Liver (tissue), 9 donors: ENCODE measurements around the gene TMEM183A. TPM values are rescaled to one million over a fixed set of nuclear protein-coding genes. Genes with fewer than 3 reads are reported as not detected.

Experiments used
- DNase-seq: peaks from one replicate; pipeline ENCODE4 v3.0.0-alpha.2; 2017; ENCODE audit warnings: low spot score
- H3K27ac ChIP-seq, 2 donors: one replicate each; pipeline ENCODE4 v1.7.0; 2013; ENCODE audit warnings: inconsistent platforms in 2 of 2, low read length in 2 of 2, control low read depth in 1 of 2, low read depth in 1 of 2, mild to moderate bottlenecking in 1 of 2
- H3K27me3 ChIP-seq, 4 donors: one replicate each; pipeline versions ENCODE4 v1.6.1 to v1.7.0; 2013; ENCODE audit warnings: low read length in 3 of 4, inconsistent platforms in 1 of 4, mild to moderate bottlenecking in 1 of 4, moderate library complexity in 1 of 4; ENCODE audit not compliant: control insufficient read depth in 4 of 4, insufficient read depth in 4 of 4
- H3K36me3 ChIP-seq, 4 donors: one replicate each; pipeline versions ENCODE4 v1.6.1 to v1.7.0; 2013; ENCODE audit warnings: low read length in 3 of 4, mild to moderate bottlenecking in 3 of 4, low read depth in 1 of 4, moderate library complexity in 1 of 4; ENCODE audit not compliant: control insufficient read depth in 4 of 4, insufficient read depth in 3 of 4
- H3K4me1 ChIP-seq, 4 donors: one replicate each; pipeline versions ENCODE4 v1.6.1 to v1.7.0; 2013; ENCODE audit warnings: low read length in 3 of 4, mild to moderate bottlenecking in 3 of 4, moderate library complexity in 1 of 4; ENCODE audit not compliant: control insufficient read depth in 4 of 4, insufficient read depth in 4 of 4
- H3K4me3 ChIP-seq, 3 donors: one replicate each; pipeline versions ENCODE4 v1.6.1 to v1.7.0; 2013; ENCODE audit warnings: low read length in 3 of 3, control low read depth in 1 of 3, low read depth in 1 of 3, mild to moderate bottlenecking in 1 of 3
- H3K9ac ChIP-seq, 2 donors: one replicate each; pipeline ENCODE4 v1.7.0; 2013; ENCODE audit warnings: low read length in 2 of 2, mild to moderate bottlenecking in 2 of 2, moderate library complexity in 2 of 2, control low read depth in 1 of 2, low read depth in 1 of 2
- H3K9me3 ChIP-seq, 4 donors: one replicate each; pipeline versions ENCODE4 v1.6.1 to v1.7.0; 2013; ENCODE audit warnings: low read length in 3 of 4; ENCODE audit not compliant: control insufficient read depth in 4 of 4
- ATF3 ChIP-seq: IDR thresholded peaks from 2 replicates; pipeline ENCODE4 v1.6.1; 2016; ENCODE audit warnings: antibody characterized with exemption
- CTCF ChIP-seq: fragments of 150-350 bp; IDR thresholded peaks from 2 replicates; pipeline ENCODE4 v1.5.1; 2017; ENCODE audit warnings: improper control_type of control experiment, low read depth, low read length; ENCODE audit not compliant: missing input control
- EGR1 ChIP-seq, 2 donors: IDR thresholded peaks; 2 replicates each; pipeline ENCODE4 v1.6.1; 2016 to 2018; ENCODE audit warnings: antibody characterized with exemption in 2 of 2, low read depth in 2 of 2
- FOXA1 ChIP-seq: IDR thresholded peaks from 2 replicates; pipeline ENCODE4 v1.6.1; 2016; ENCODE audit warnings: antibody characterized with exemption
- FOXA2 ChIP-seq: IDR thresholded peaks from 2 replicates; pipeline ENCODE4 v1.6.1; 2016; ENCODE audit warnings: antibody characterized with exemption
- HNF4G ChIP-seq: IDR thresholded peaks from 2 replicates; pipeline ENCODE4 v1.6.1; 2016; ENCODE audit warnings: antibody characterized with exemption
- JUND ChIP-seq, 2 donors: IDR thresholded peaks; 2 replicates each; pipeline ENCODE4 v1.6.1; 2016; ENCODE audit warnings: antibody characterized with exemption in 2 of 2
- MAX ChIP-seq: IDR thresholded peaks from 2 replicates; pipeline ENCODE4 v1.6.1; 2016; ENCODE audit warnings: antibody characterized with exemption
- NR2F2 ChIP-seq: IDR thresholded peaks from 2 replicates; pipeline ENCODE4 v1.6.1; 2016; ENCODE audit warnings: antibody characterized with exemption
- RAD21 ChIP-seq, 2 donors: IDR thresholded peaks; 2 replicates each; pipeline ENCODE4 v1.6.1; 2016; ENCODE audit warnings: antibody characterized with exemption in 2 of 2, mild to moderate bottlenecking in 2 of 2
- REST ChIP-seq: IDR thresholded peaks from 2 replicates; pipeline ENCODE4 v1.6.1; 2016; ENCODE audit warnings: antibody characterized with exemption, mild to moderate bottlenecking
- TAF1 ChIP-seq: conservative IDR thresholded peaks from 2 replicates; pipeline ENCODE4 v1.6.1; 2016; ENCODE audit warnings: antibody characterized with exemption, mild to moderate bottlenecking
- YY1 ChIP-seq: IDR thresholded peaks from 2 replicates; pipeline ENCODE4 v1.6.1; 2016; ENCODE audit warnings: antibody characterized with exemption, mild to moderate bottlenecking
- ZBTB33 ChIP-seq: IDR thresholded peaks from 2 replicates; pipeline ENCODE4 v1.6.1; 2016; ENCODE audit warnings: antibody characterized with exemption
- WGBS: extraction: QIAGEN DNeasy Blood & Tissue Kit; methylation state at CpG from one replicate; pipeline ENCODE4 v1.1.7; 2013; 5-methylcytosine and 5-hydroxymethylcytosine counted together
- polyA plus RNA-seq, 2 donors: library from polyadenylated mRNA; stranded (reverse) in 1 of 2; unstranded in 1 of 2; fragments of 200-250 nt in 1 of 2; fragments of >200 nt in 1 of 2; fragmentation: Nextera tagmentation in 1 of 2; extraction: Ambion mirVana in 1 of 2; gene quantifications; one replicate each; pipeline versions ENCODE4 v1.2.1 to v1.2.3, GENCODE V29; 2013 to 2015
- total RNA-seq, 2 donors: library from RNA; depleted of rRNA; stranded (reverse); fragments of >200 nt; gene quantifications; one replicate each; pipeline ENCODE4 v1.2.3, GENCODE V29; 2014
- donor health status: healthy.
- donor health status: healthy.
- donor health status: healthy.
- donor health status: healthy.
- donor health status: healthy.

Gene TMEM183A
- total and polyA plus RNA-seq, 4 donors = 21.0 to 48.9 (median 35.5) TPM

- no peak overlapping the region for H3K4me3 ChIP-seq
- DNase-seq = no peak
- peaks cover 5 to 7% (median 6%) of the 10 kb centered on the region in 4 donors for H3K4me1 ChIP-seq
- H3K27me3 ChIP-seq = no peaks in the 10 kb centered on the region
- no peak overlapping the region for H3K27ac ChIP-seq
- H3K9ac ChIP-seq = no peak overlapping the region
- H3K9me3 ChIP-seq = no peaks in the 10 kb centered on the region
- no peak for TF ChIP-seq RAD21 (IDR thresholded peaks at IDR 0.05)
- peaks cover 5 to 28% (median 25%) of the 10 kb centered on the region in 4 donors for H3K36me3 ChIP-seq
Measured at GRCh38 chr1:203025686-203026030, 18.5 kb downstream of the TMEM183A start.

GRCh38 chr1:203026031-203026665 lies 19.0 kb downstream of the TMEM183A start, which contains the start of gene PPFIA4:
Gene PPFIA4 (plus strand): TSS chr1:203026491. CDS start chr1:203039009, 12,518 bp downstream.
- peak; percentile 90 for DNase-seq
- Histone ChIP-seq H3K27ac (no peak within 1 kb of the TSS), H3K4me1 (peaks cover 5 to 7% (median 6%) of the 10 kb centered on the region in 4 donors), H3K36me3 (peaks cover 3 to 24% (median 22%) of the 10 kb centered on the region in 4 donors), H3K27me3 (no peaks in the 10 kb centered on the region), H3K4me3 (peak within 1 kb of the TSS; percentile 42 to 53 (median 48)), H3K9ac (no peak within 1 kb of the TSS), H3K9me3 (no peaks in the 10 kb centered on the region)
- TF ChIP-seq ZBTB33 (no peak), REST (no peak), MAX (no peak), HNF4G (no peak), NR2F2 (no peak), FOXA2 (no peak), YY1 (peak; percentile 97), FOXA1 (no peak)
- WGBS = 13% methylated on average over 52 of the region's 52 CpGs

- no peak overlapping the region for H3K27ac ChIP-seq
- no peak for DNase-seq
- no peak for TF ChIP-seq HNF4G
- TF ChIP-seq JUND (IDR thresholded peaks at IDR 0.05) = no peak
- no peak for TF ChIP-seq MAX
- TF ChIP-seq FOXA1 = no peak
- TF ChIP-seq CTCF = no peak
- no peak for TF ChIP-seq ZBTB33
- TF ChIP-seq TAF1 = no peak
- TF ChIP-seq ATF3 = no peak
- TF ChIP-seq RAD21 (IDR thresholded peaks at IDR 0.05) = no peak
- no peak for TF ChIP-seq EGR1 (IDR thresholded peaks at IDR 0.05; ENCODE audit: low read depth in 2 of 2)
- no peak for TF ChIP-seq FOXA2
Measured at GRCh38 chr1:203026666-203027663, 19.8 kb downstream of the TMEM183A start.

More at GRCh38 chr1:203026666-203027663, 19.8 kb downstream of the TMEM183A start:
- peaks cover 5 to 7% (median 6%) of the 10 kb centered on the region in 4 donors for H3K4me1 ChIP-seq
- H3K27me3 ChIP-seq = no peaks in the 10 kb centered on the region
- no peak overlapping the region for H3K9ac ChIP-seq
- H3K36me3 ChIP-seq = peaks cover 3 to 16% (median 14%) of the 10 kb centered on the region in 4 donors
- peak overlapping the region; percentile 42 to 53 (median 48) for H3K4me3 ChIP-seq
- WGBS = 13% methylated on average over 46 of the region's 46 CpGs
- H3K9me3 ChIP-seq = no peaks in the 10 kb centered on the region
